Measurements from ENCODE around the gene TIMM10B.
A peak's percentile ranks its signal among the peaks of the same experiment; 100 is the strongest.

The TIMM10B gene

DNA sequence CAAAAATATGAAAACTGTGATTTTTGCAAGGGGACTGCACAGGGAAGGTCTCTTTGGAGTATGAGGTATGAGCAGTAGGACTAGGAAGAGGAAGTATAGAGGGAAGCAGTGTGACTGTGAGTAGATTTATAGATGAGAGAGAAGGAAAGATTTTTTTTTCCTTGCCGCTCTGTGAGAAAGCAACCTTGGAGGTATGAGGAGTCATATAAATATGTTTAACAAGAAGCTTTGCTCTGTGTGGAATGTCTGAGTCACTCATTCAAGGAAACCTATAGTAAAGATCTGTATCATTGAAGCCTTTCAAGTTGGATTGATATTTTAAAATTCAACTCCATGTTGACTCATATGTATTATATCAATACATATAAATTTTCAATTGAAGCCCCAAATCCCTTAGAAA, 42.0 kb downstream of the TIMM10B start:
- in situ Hi-C loops (cut with MboI; ENCODE audit: low pct_unique_long_range_greater_than_20kb, low sequenced_read_pairs, unreplicated experiment): no loop called here
- TF ChIP-seq, protein P1, sequence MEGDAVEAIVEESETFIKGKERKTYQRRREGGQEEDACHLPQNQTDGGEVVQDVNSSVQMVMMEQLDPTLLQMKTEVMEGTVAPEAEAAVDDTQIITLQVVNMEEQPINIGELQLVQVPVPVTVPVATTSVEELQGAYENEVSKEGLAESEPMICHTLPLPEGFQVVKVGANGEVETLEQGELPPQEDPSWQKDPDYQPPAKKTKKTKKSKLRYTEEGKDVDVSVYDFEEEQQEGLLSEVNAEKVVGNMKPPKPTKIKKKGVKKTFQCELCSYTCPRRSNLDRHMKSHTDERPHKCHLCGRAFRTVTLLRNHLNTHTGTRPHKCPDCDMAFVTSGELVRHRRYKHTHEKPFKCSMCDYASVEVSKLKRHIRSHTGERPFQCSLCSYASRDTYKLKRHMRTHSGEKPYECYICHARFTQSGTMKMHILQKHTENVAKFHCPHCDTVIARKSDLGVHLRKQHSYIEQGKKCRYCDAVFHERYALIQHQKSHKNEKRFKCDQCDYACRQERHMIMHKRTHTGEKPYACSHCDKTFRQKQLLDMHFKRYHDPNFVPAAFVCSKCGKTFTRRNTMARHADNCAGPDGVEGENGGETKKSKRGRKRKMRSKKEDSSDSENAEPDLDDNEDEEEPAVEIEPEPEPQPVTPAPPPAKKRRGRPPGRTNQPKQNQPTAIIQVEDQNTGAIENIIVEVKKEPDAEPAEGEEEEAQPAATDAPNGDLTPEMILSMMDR (IDR thresholded peaks at IDR 0.05; ENCODE audit: extremely low read depth, insufficient read depth, missing control alignments): no peak

DNA sequence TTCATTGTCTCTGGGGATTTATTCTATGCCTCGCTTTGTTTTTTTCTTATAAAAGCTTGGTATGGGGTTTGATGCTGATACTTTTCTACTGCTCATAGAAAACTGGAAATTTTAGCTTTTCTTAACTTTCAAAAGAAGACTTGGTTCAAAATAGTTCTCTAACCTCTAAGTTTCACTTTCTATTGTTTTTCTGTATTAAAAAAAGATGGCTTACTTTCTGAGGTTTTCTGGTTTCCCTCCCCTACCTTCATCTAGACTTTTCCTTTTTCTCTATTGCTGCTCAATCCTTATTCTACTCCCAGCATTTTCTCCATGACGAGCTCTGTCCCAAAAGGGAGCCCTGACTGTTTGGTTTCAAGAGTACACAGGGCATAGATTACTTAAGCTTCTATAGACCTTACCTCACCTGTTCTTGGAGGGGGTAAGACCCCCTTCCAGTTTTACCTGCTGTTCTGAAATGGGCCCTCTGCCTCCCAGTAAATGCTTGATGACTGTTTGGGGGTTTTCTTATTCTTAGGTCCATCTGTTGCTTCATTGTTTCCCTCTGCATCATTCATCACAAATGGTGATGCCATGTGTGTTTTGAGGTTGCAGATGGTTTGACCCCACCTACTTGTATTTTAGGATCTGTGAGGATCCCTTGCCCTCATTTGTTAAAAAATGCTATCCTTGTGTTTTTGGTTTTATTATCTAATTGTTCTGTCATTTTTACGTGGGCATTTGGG, 45.3 kb downstream of the TIMM10B start:
- TF ChIP-seq, protein P1 (IDR thresholded peaks at IDR 0.05; ENCODE audit: extremely low read depth, insufficient read depth, missing control alignments): no peak
- in situ Hi-C loops (cut with MboI; ENCODE audit: low pct_unique_long_range_greater_than_20kb, low sequenced_read_pairs, unreplicated experiment): no loop called here
- no peak for DNase-seq (ENCODE audit: low spot score)

More for the DNA sequence above, 42.0 kb downstream of the TIMM10B start:
- no peak for DNase-seq (ENCODE audit: low spot score)

DNA sequence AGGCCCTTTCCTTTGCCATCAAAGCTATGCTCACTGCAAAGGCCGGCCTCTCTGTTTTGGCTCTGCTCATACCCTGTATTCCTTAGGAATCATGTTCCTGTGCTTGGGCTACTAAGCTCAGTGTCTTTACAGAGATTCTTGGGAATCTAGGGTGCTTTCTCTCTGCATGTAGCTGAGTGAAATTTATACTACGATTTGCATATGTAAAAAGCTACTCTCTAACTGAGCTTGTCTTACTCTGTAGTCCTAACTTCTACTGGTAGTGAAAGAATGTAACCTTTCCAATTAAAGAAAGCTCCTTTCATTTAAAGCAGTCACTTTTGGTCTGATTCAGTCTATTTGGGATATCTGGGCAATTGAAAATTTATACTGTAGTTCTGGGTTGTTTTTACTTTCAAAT, 48.0 kb downstream of the TIMM10B start:
- in situ Hi-C loops (cut with MboI; ENCODE audit: low pct_unique_long_range_greater_than_20kb, low sequenced_read_pairs, unreplicated experiment): no loop called here
- TF ChIP-seq, protein P1 (IDR thresholded peaks at IDR 0.05; ENCODE audit: extremely low read depth, insufficient read depth, missing control alignments): no peak
- no peak for DNase-seq (ENCODE audit: low spot score)

- no peak for DNase-seq (ENCODE audit: low spot score)
- in situ Hi-C loops (cut with MboI; ENCODE audit: low pct_unique_long_range_greater_than_20kb, low sequenced_read_pairs, unreplicated experiment): no loop called here
- TF ChIP-seq, protein P1 (IDR thresholded peaks at IDR 0.05; ENCODE audit: extremely low read depth, insufficient read depth, missing control alignments): no peak
Measured at GRCh38 chr11:6530848-6531247, 49.5 kb downstream of the TIMM10B start.

- peak; percentile 36 for DNase-seq (ENCODE audit: low spot score)
- in situ Hi-C loops (cut with MboI; ENCODE audit: low pct_unique_long_range_greater_than_20kb, low sequenced_read_pairs, unreplicated experiment): no loop called here
- TF ChIP-seq, protein P1 (IDR thresholded peaks at IDR 0.05; ENCODE audit: extremely low read depth, insufficient read depth, missing control alignments): peak; percentile 72
Measured at GRCh38 chr11:6531267-6531752, 50.0 kb downstream of the TIMM10B start.
